C4-2B (cell line): Measurements from ENCODE around the gene DTD1.

Experiments
- H3K27ac ChIP-seq: fragments of 450-650 bp; 2 replicates; pipeline ENCODE4 v1.5.1; 2017
- CTCF ChIP-seq: fragments of 450-650 bp; conservative IDR thresholded peaks from 2 replicates; pipeline ENCODE4 v1.5.1; 2017; ENCODE audit warnings: mild to moderate bottlenecking
- ZFX ChIP-seq: fragments of 450-650 bp; IDR thresholded peaks from 2 replicates; pipeline ENCODE4 v1.6.1; 2017

DTD1 gene

GRCh38 chr20:18688676-18689075 is 100.8 kb downstream of the DTD1 start:
- TF ChIP-seq CTCF (no peak), ZFX (no peak)
- H3K27ac ChIP-seq, result peak overlapping the region; percentile 26; the same call in 1 of the 2 replicates

GRCh38 chr20:18689557-18689956 is 101.7 kb downstream of the DTD1 start:
- TF ChIP-seq CTCF (no peak), ZFX (no peak)
- no peak overlapping the region for H3K27ac ChIP-seq

GRCh38 chr20:18692447-18692846 is 104.6 kb downstream of the DTD1 start:
- peak overlapping the region; percentile 80 for H3K27ac ChIP-seq
- TF ChIP-seq CTCF, result no peak
- TF ChIP-seq ZFX, result no peak

GRCh38 chr20:18694071-18694470 is 106.2 kb downstream of the DTD1 start:
- TF ChIP-seq CTCF, result no peak
- TF ChIP-seq ZFX, result no peak
- H3K27ac ChIP-seq, result 0 out of 2 replicates have a peak overlapping the region, but pooled peaks have one; percentile 80

GRCh38 chr20:18695175-18695574 is 107.3 kb downstream of the DTD1 start:
- TF ChIP-seq CTCF (no peak), ZFX (no peak)
- no peak overlapping the region for H3K27ac ChIP-seq

GRCh38 chr20:18698735-18699380 is 111.0 kb downstream of the DTD1 start:
- TF ChIP-seq CTCF (no peak), ZFX (no peak)
- H3K27ac ChIP-seq, result no peak overlapping the region

GRCh38 chr20:18701969-18702368 is 114.1 kb downstream of the DTD1 start:
- H3K27ac ChIP-seq, result no peak overlapping the region
- no peak for TF ChIP-seq CTCF
- no peak for TF ChIP-seq ZFX
